Right lobe of liver (tissue), 4 donors: ENCODE measurements around the gene MAVS.

ENCODE experiments used
- CTCF ChIP-seq, 4 donors: fragments of 200-600 bp in 3 of 4; fragments of 450-650 bp in 1 of 4; IDR thresholded peaks; one replicate each; pipeline versions ENCODE4 v1.5.1 to v1.8.0; 2016 to 2022; ENCODE audit warnings: antibody characterized with exemption in 4 of 4, mild to moderate bottlenecking in 2 of 4
- POLR2A ChIP-seq: fragments of 450-650 bp; IDR thresholded peaks from one replicate; pipeline ENCODE4 v1.6.1; 2017; ENCODE audit warnings: antibody characterized with exemption, mild to moderate bottlenecking
- donor health status: DM: no; HTN: no; CAD: no.
- donor health status: DM: no; HTN: no; CAD: no.
- donor health status: DM: no; HTN: yes; CAD: no.

DNA sequence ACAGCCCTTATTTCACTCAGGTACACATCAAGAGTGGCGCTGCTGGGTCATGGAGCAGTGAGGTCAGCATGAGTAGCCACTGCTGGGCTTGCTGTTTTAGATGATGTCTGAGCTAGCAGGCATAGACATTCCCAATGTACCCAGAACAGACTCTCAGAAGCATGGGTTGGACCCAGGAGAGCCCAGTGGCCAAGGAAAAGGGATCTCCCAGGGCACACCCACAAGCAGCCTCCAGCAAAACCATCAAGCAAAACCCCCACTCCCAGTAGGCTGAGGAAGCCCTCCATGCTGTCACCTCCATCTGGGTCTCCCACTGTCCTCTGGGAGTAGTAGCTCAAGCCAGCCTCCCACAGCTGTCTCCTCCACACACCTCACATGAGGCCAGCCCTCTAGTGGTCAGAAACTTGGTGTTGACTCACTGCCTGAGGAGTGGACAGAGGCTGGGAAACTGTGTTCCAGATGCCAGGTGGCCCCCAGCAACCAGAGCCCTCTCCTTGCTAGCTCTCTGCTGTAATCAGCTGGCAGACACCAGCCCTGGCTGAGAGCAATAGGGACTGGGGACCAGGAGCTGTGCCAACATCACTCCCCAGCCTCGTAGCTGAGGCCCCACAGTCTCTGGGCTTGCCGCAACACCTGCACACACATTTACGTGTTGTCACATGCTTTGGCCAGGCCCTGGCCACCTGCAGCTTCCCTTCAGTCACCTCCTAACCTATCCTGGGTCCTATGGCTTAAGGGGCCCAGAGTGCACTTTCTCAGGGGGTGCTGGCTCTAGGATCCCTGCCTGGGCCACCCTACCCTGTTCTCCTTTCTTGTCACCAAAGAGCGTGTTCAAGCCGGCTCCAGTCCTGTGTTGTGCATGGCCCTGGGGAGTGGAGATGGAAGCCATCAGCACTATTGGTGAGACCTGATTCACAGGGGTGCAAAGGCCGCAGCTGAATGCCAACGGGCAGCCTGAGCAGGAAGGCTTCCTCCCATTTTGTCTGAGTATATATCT, 28.2 kb upstream of the MAVS start:
- TF ChIP-seq CTCF (IDR thresholded peaks at IDR 0.05) (peak; percentile 63 to 75 (median 66)), POLR2A (no peak)
